GM12892 (cell line): ENCODE results near the gene FTHL17.
A peak's percentile ranks its signal among the peaks of the same experiment; 100 is the strongest.

Source experiments
- DNase-seq: peaks from one replicate; pipeline ENCODE4 v3.0.0; 2011; ENCODE audit not compliant: insufficient read length
- FAIRE-seq: peaks from 2 replicates; lab custom pipeline; 2011; peaks lifted over from hg19 to GRCh38; lab: Jason Lieb, UNC
- POLR2A ChIP-seq: IDR thresholded peaks from 2 replicates; pipeline ENCODE4 v1.6.1; 2011; ENCODE audit warnings: low read depth, low read length, control low read depth
- POLR2AphosphoS5 ChIP-seq: IDR thresholded peaks from 2 replicates; pipeline ENCODE4 v1.6.1; 2011; ENCODE audit warnings: low read depth, low read length, control low read depth
- TAF1 ChIP-seq: IDR thresholded peaks from 2 replicates; pipeline ENCODE4 v1.6.1; 2011; ENCODE audit warnings: low read depth, mild to moderate bottlenecking, control low read depth, low read length, borderline replicate concordance

Gene FTHL17

GRCh38 chrX:31074522-31074921 lies 2.7 kb upstream of the FTHL17 start:
- no peak for FAIRE-seq

GRCh38 chrX:31071262-31071661 lies 579 bp downstream of the FTHL17 start:
- FAIRE-seq: no peak
- no peak for DNase-seq
- TF ChIP-seq TAF1 (no peak), POLR2AphosphoS5 (no peak), POLR2A (no peak)

More at GRCh38 chrX:31074522-31074921, 2.7 kb upstream of the FTHL17 start:
- DNase-seq: no peak
- TF ChIP-seq POLR2AphosphoS5 (no peak), POLR2A (no peak), TAF1 (no peak)

DNA sequence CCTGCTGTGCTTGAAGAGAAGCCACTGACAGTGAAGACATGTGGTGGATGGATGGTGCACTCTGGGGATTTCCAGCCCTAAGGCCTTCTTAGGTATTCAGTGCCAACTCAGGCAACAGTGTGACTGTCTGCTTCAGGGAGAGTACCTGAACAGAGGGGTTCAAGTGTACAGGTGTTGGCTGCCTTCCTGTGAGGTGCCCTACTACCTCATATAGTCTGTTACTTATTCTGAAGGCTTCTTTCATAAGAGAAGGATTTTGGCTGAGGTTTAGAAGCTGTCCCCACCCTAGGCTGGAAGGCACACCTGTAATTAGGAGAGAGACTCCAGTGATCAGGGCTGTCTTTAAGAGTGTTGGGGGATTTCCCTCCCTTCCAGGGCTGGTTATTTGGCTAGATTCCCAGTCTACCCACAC lies 1.8 kb downstream of the FTHL17 start:
- no peak for DNase-seq
- FAIRE-seq: peak; percentile 62
- TF ChIP-seq POLR2AphosphoS5 (no peak), TAF1 (no peak), POLR2A (no peak)

DNA sequence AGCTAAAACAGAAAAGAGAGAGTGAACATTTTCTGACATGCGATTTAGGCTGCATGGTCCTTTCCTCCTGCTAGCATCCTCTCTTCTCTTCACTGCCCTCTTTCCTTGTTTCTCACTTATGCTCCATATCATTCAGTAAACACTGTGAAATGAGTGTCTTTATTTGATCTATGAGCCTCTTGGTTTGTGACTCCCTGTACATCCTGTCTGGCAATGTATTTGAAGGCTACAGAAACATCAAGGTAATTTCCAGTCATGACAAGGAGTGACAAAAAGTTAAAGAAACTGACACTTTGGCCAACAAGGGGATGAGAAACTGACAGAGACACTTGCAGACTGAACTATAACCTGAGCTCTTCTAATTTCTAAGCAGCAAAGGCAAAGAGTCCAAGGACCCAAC lies 8.7 kb downstream of the FTHL17 start:
- DNase-seq: no peak
- FAIRE-seq: no peak
- TF ChIP-seq TAF1: no peak
- no peak for TF ChIP-seq POLR2A
- no peak for TF ChIP-seq POLR2AphosphoS5

- FAIRE-seq: no peak
- no peak for TF ChIP-seq POLR2A
- no peak for DNase-seq
Measured at GRCh38 chrX:31061091-31061490, 10.8 kb downstream of the FTHL17 start.

GRCh38 chrX:31060016-31060415 lies 11.8 kb downstream of the FTHL17 start:
- DNase-seq (no peak), FAIRE-seq (no peak)

GRCh38 chrX:31058284-31058683 lies 13.6 kb downstream of the FTHL17 start:
- TF ChIP-seq POLR2A: no peak
- TF ChIP-seq TAF1: no peak
- TF ChIP-seq POLR2AphosphoS5: no peak
- DNase-seq: no peak
- no peak for FAIRE-seq

More at GRCh38 chrX:31060016-31060415, 11.8 kb downstream of the FTHL17 start:
- no peak for TF ChIP-seq TAF1
- no peak for TF ChIP-seq POLR2AphosphoS5
- no peak for TF ChIP-seq POLR2A

GRCh38 chrX:31057691-31058090 lies 14.2 kb downstream of the FTHL17 start:
- FAIRE-seq (no peak), DNase-seq (no peak)
- TF ChIP-seq TAF1 (no peak), POLR2A (no peak), POLR2AphosphoS5 (no peak)

DNA sequence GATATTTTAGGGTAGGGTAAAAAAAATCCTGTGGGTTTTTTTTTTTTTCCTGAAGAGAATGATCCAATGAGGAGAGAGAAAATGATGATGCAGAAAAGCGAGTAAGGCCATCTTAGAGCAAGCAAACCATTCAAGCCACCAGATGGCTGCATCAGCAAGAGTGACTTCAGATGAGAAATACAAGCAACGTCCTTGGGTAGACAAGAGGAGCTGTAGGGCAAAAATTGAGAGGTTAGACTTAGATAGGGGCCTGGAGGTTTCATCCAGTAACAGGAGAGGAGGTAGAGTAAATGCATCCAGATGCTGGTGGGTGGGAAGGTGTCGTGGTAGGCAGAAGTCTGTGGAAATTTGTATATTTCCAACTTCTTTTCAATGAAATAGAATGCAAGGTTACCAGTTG lies 14.6 kb downstream of the FTHL17 start:
- FAIRE-seq (no peak), DNase-seq (no peak)
- no peak for TF ChIP-seq TAF1
- no peak for TF ChIP-seq POLR2AphosphoS5
- no peak for TF ChIP-seq POLR2A

GRCh38 chrX:31053621-31054020 lies 18.2 kb downstream of the FTHL17 start:
- DNase-seq: no peak
- FAIRE-seq: no peak
- TF ChIP-seq POLR2AphosphoS5 (no peak), POLR2A (no peak), TAF1 (no peak)

DNA sequence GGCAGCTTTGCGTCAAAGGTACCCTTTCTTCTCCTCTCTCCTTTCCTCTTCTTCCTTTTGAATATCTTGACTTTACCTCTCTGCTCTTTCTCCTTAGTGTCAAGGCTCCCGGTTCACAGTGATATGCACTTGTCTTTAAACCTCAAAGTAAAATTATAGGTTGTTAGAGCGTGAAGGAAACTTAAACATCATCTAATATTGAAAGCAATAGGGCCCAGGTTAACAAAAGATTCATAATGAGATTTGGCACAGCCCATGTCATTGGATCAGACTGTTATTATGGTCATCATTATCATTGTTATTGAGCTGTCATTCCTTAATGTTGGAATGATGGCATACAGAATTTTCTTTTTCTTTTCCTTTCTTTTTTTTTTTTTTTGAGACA lies 32.5 kb downstream of the FTHL17 start:
- no peak for FAIRE-seq
- no peak for DNase-seq
- no peak for TF ChIP-seq POLR2AphosphoS5
- no peak for TF ChIP-seq TAF1
- no peak for TF ChIP-seq POLR2A

- no peak for TF ChIP-seq POLR2A
- TF ChIP-seq TAF1: no peak
- TF ChIP-seq POLR2AphosphoS5: no peak
- DNase-seq: no peak
- FAIRE-seq: peak; percentile 50
Measured at GRCh38 chrX:31038575-31039326, 33.1 kb downstream of the FTHL17 start.

DNA sequence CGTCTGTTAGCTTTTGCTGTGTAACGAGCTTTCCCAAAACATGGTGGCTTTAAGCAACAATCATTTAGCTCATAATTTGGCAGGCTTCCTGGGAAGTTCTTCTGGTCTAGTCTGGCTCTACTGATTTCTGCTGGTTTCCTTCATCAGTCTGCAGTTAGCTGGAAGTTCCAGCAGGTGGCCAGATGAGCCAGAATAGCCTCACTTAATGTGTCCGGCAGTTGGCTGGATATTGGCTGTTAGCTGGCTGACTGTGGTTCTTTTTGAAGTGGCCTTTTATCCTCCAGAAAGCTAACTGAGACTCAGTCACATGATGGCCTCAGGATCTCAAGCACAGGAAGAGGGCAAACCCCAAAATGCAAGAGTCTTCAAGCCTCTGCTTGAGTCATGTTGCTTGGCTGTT lies 34.9 kb downstream of the FTHL17 start:
- peak; percentile 36 for FAIRE-seq
- DNase-seq: no peak
- no peak for TF ChIP-seq POLR2A
- TF ChIP-seq POLR2AphosphoS5: no peak
- no peak for TF ChIP-seq TAF1
